OCI-LY7 (cell line): ENCODE measurements around the gene ERCC6L2.

Source experiments
- CTCF ChIP-seq: fragments of 200-600 bp; sonication (generic); conservative IDR thresholded peaks from 2 replicates; pipeline ENCODE4 v1.5.1; 2014; ENCODE audit warnings: mild to moderate bottlenecking, antibody characterized with exemption, low read length, moderate library complexity, mixed read lengths
- EZH2phosphoT487 ChIP-seq: fragments of 200-600 bp; sonication (generic); IDR thresholded peaks from 2 replicates; pipeline ENCODE4 v1.6.1; 2018; ENCODE audit warnings: low read depth, borderline replicate concordance, mild to moderate bottlenecking, mixed run types, antibody characterized with exemption, low read length, moderate library complexity, mixed read lengths

DNA sequence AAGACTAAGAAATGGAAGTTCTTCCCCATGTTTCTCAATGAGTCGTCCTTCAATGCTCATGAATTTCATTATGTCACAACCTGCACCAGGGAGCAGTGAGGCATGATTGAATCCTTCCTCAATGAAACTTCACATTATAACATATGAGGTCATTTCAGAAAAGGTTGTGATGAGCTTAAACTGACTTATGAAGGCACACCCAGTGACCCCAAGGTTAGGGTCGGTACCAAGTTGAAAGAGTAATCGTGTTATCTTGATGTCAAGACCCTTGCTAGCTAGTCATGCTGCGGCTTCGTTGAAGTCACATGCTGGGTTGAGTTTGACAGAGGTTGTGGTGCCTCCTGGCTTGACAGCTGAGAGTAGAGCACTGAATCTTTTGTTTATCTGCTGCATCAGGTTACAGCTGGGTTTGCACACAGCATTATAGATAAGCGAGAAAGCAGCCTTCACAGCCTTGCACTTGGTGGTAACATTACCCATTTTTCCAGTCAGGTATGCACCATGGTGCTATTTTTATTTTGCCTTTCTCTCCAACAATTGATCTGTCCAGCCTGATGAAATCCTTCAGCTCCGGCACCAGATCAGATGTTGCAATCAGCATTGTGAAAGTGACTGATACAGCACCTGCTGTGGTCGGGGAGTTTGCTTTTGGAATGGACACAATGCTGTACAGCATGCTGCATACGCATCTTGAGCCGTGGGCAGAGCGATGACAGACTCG is 133.2 kb downstream of the ERCC6L2 start:
- TF ChIP-seq EZH2phosphoT487 (no peak), CTCF (no peak)
